Panc1 (cell line): ENCODE results near the gene SYCN. TPM values are rescaled to one million over a fixed set of nuclear protein-coding genes. Genes with fewer than 3 reads are reported as not detected.

Experiments
- ATAC-seq: fragments of 200-7000 bp; cut with Tn5 transposase; 2 replicates; pipeline ENCODE4 v1.9.1; 2020; ENCODE audit warnings: mild to moderate bottlenecking, moderate library complexity
- BruUV-seq: library from RNA; stranded (reverse); fragments of 400-500 nt; replicated peaks from 2 replicates; lab custom pipeline; 2021; lab: Mats Ljungman, UMichigan
- CTCF ChIA-PET: fragments of 300-600 bp; sonication (Branson Sonifier 250); formaldehyde crosslinking; loops from one replicate; lab custom pipeline; 2022; ENCODE audit warnings: antibody characterized with exemption; lab: Charles Lee
- POLR2A ChIA-PET: fragments of 300-600 bp; sonication (Branson Sonifier 250); formaldehyde crosslinking; loops from one replicate; lab custom pipeline; 2022; ENCODE audit warnings: antibody characterized with exemption; lab: Charles Lee
- DNase-seq: peaks from one replicate; pipeline ENCODE4 v3.0.0-alpha.2; 2010; ENCODE audit warnings: low read depth, low spot score
- H3K27ac ChIP-seq: 2 replicates; pipeline ENCODE4 v1.5.1; 2011; ENCODE audit warnings: mild to moderate bottlenecking, low read length, inconsistent platforms
- H3K27me3 ChIP-seq: fragments of 200-500 bp; sonication (Bioruptor generic); 2 replicates; pipeline ENCODE4 v1.6.0; 2014; ENCODE audit warnings: low read length, inconsistent platforms; ENCODE audit not compliant: control insufficient read depth, insufficient read depth
- H3K36me3 ChIP-seq: fragments of 200-500 bp; sonication (Bioruptor generic); 2 replicates; pipeline ENCODE4 v1.5.1; 2014; ENCODE audit warnings: inconsistent platforms, mild to moderate bottlenecking, low read length, moderate library complexity; ENCODE audit not compliant: control insufficient read depth, insufficient read depth
- H3K4me1 ChIP-seq: 2 replicates; pipeline ENCODE4 v1.5.1; 2011; ENCODE audit warnings: inconsistent platforms, mild to moderate bottlenecking, low read length, moderate library complexity; ENCODE audit not compliant: control insufficient read depth, insufficient read depth
- H3K4me3 ChIP-seq, 2 experiments: 2 replicates each; pipeline ENCODE4 v1.5.1; 2011 to 2012; ENCODE audit warnings: low read depth in 2 of 2, low read length in 2 of 2, mild to moderate bottlenecking in 2 of 2, inconsistent platforms in 1 of 2, moderate library complexity in 1 of 2
- H3K9me3 ChIP-seq: fragments of 200-500 bp; sonication (Bioruptor generic); 2 replicates; pipeline ENCODE4 v1.5.1; 2014; ENCODE audit warnings: low read depth, mild to moderate bottlenecking, inconsistent platforms, low read length, moderate library complexity; ENCODE audit not compliant: control insufficient read depth, insufficient read depth
- CTCF ChIP-seq: fragments of 450-650 bp; IDR thresholded peaks from 2 replicates; pipeline ENCODE4 v1.5.1; 2017; ENCODE audit warnings: mild to moderate bottlenecking
- POLR2AphosphoS5 ChIP-seq: IDR thresholded peaks from 2 replicates; pipeline ENCODE4 v1.6.1; 2012; ENCODE audit warnings: mild to moderate bottlenecking, low read depth, low read length, moderate library complexity
- SIN3A ChIP-seq: IDR thresholded peaks from 2 replicates; pipeline ENCODE4 v1.6.1; 2012; ENCODE audit warnings: low read depth, mild to moderate bottlenecking, low read length, moderate library complexity, borderline replicate concordance; ENCODE audit not compliant: insufficient read depth
- TCF7L2 ChIP-seq: IDR thresholded peaks from 2 replicates; pipeline ENCODE4 v1.6.1; 2011; ENCODE audit warnings: mild to moderate bottlenecking, low read depth, low read length, inconsistent platforms
- in situ Hi-C: cut with HindIII; loops from 2 replicates; pipeline ENCODE4 v1.10.0; 2016; ENCODE audit warnings: low sequenced_read_pairs, low pct_unique_long_range_greater_than_20kb
- intact Hi-C: fragments of 100-400 bp; cut with micrococcal nuclease; formaldehyde crosslinking; loops from one replicate; pipeline ENCODE4 v1.10.0; 2022; ENCODE audit not compliant: unreplicated experiment
- total RNA-seq: library from RNA; stranded (reverse); gene quantifications from one replicate; pipeline ENCODE4 v1.2.1, GENCODE V29; 2021; ENCODE audit not compliant: unreplicated experiment
- TF ChIP-seq, protein P1 (sequence below), 2 experiments: IDR thresholded peaks; 2 replicates each; pipeline ENCODE4 v1.6.1; 2011 to 2012; ENCODE audit warnings: low read depth in 2 of 2, control low read depth in 1 of 2, low read length in 1 of 2, mild to moderate bottlenecking in 1 of 2, moderate library complexity in 1 of 2; ENCODE audit not compliant: insufficient read depth in 1 of 2

Gene SYCN
- total RNA-seq, 1 experiment from 2014 or later, result 0.33 TPM

GRCh38 chr19:39162441-39163043, 41.5 kb downstream of the SYCN start:
- POLR2A ChIA-PET, result interaction anchor here (0.5 to 0.7 kb wide), 2 partner anchors 36 to 54 kb away, joined by 6 to 11 read pairs; no protein-coding TSS in a partner anchor
- CTCF ChIA-PET, result no interaction called here

DNA sequence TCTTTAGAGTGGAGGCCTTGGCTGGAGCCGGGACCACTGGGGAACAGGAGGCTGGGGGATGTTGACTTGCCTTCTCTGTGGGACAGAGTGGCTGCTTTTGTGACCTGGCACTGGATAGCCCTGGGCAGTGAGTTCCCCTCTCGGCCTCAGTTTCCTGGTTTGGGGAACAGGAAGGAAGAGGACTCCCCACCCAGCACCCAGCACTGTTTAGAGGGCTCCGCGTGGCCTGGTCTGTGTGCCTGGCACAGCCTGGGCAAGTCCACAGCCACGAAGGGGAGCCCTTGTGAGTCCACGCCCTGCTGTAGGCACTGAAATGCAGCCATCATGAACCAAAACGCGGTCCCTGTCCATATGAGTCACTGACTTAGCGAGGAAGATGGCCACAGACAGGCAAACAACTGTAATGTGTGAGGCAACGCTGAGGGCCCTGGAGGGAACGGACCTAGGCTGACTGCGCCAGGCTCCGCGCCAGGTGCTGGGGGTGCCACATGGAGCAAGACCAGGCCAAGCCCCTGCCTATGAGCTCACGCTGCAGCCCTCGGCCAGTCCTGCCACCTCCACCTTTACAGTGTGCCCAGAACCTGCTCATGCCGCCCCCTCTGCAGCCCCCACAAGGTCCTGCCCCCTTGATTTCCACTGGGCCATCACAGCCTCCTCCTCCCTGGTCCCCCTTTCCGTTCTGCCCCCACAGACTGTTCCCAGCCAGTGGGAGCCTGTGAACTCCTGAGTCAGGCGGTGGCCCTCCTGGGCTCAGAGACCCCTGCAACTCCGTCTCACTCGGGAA, 43.0 kb downstream of the SYCN start:
- in situ Hi-C loops, result no loop called here
- ChIA-PET POLR2A (no interaction called here), CTCF (no interaction called here)
- intact Hi-C loops, result no loop called here
- Histone ChIP-seq H3K4me1 (peaks cover 48% of the 10 kb centered on the region), H3K27me3 (no peaks in the 10 kb centered on the region), H3K27ac (peak overlapping the region; percentile 7; the same call in 1 of the 2 replicates), H3K4me3 (no peak overlapping the region), H3K36me3 (no peaks in the 10 kb centered on the region), H3K9me3 (no peaks in the 10 kb centered on the region)
- no peak for TF ChIP-seq CTCF
- TF ChIP-seq SIN3A, result no peak
- TF ChIP-seq TCF7L2, result no peak
- DNase-seq (no peak), ATAC-seq (peak; percentile 16)
- no TSS peak for BruUV-seq

More at GRCh38 chr19:39162441-39163043, 41.5 kb downstream of the SYCN start:
- Histone ChIP-seq H3K27me3 (no peaks in the 10 kb centered on the region), H3K4me3 (no peak overlapping the region), H3K9me3 (no peaks in the 10 kb centered on the region), H3K4me1 (peaks cover 49% of the 10 kb centered on the region), H3K36me3 (no peaks in the 10 kb centered on the region), H3K27ac (no peak overlapping the region)
- DNase-seq (no peak), ATAC-seq (no peak)
- no peak for TF ChIP-seq TCF7L2
- no peak for TF ChIP-seq SIN3A
- TF ChIP-seq POLR2AphosphoS5, result no peak
- TF ChIP-seq CTCF, result no peak
- TF ChIP-seq, protein P1, sequence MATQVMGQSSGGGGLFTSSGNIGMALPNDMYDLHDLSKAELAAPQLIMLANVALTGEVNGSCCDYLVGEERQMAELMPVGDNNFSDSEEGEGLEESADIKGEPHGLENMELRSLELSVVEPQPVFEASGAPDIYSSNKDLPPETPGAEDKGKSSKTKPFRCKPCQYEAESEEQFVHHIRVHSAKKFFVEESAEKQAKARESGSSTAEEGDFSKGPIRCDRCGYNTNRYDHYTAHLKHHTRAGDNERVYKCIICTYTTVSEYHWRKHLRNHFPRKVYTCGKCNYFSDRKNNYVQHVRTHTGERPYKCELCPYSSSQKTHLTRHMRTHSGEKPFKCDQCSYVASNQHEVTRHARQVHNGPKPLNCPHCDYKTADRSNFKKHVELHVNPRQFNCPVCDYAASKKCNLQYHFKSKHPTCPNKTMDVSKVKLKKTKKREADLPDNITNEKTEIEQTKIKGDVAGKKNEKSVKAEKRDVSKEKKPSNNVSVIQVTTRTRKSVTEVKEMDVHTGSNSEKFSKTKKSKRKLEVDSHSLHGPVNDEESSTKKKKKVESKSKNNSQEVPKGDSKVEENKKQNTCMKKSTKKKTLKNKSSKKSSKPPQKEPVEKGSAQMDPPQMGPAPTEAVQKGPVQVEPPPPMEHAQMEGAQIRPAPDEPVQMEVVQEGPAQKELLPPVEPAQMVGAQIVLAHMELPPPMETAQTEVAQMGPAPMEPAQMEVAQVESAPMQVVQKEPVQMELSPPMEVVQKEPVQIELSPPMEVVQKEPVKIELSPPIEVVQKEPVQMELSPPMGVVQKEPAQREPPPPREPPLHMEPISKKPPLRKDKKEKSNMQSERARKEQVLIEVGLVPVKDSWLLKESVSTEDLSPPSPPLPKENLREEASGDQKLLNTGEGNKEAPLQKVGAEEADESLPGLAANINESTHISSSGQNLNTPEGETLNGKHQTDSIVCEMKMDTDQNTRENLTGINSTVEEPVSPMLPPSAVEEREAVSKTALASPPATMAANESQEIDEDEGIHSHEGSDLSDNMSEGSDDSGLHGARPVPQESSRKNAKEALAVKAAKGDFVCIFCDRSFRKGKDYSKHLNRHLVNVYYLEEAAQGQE (IDR thresholded peaks at IDR 0.05; ENCODE audit: insufficient read depth in 1 of 2, low read depth in 2 of 2, low read length in 1 of 2), result no peak
- in situ Hi-C loops, result no loop called here
- BruUV-seq, result no TSS peak
- intact Hi-C loops, result no loop called here
